ENCODE measurements around the gene CCDC24. TPM values are rescaled to one million over a fixed set of nuclear protein-coding genes. Genes with fewer than 3 reads are reported as not detected.

The CCDC24 gene
- total and polyA plus RNA-seq, 9 of the 15 experiments (the other 6 are each of a cell fraction or from before 2014, with no cell fraction given), result 0.31 to 4.5 (median 1.5) TPM

GRCh38 chr1:43946236-43947060 lies 45.0 kb upstream of the CCDC24 start, which contains the start of gene IPO13 (continued):
- TF ChIP-seq ZEB2 (IDR thresholded peaks at IDR 0.05) (0 out of 2 replicates have a peak, but pooled peaks have one; percentile 65), PKNOX1 (IDR thresholded peaks at IDR 0.05) (peak; percentile 95), POLR2AphosphoS2 (IDR thresholded peaks at IDR 0.05; ENCODE audit: low read length) (no peak), POU5F1 (IDR thresholded peaks at IDR 0.05; ENCODE audit: borderline replicate concordance, low read depth, low read length, partially characterized antibody) (peak; percentile 33), CBX1 (IDR thresholded peaks at IDR 0.05; ENCODE audit: low read depth) (peak; percentile 92), ZNF408 (CRISPR knock-in tag; IDR thresholded peaks at IDR 0.05; ENCODE audit: low read depth) (no peak), BRD4 (IDR thresholded peaks at IDR 0.05) (no peak), CCAR2 (IDR thresholded peaks at IDR 0.05; ENCODE audit: low read depth, low read length) (no peak), TBL1XR1 (IDR thresholded peaks at IDR 0.05; ENCODE audit: low read length in 2 of 2) (peak in 1 of 2 experiments; percentile 72; a peak in 1 of 4 replicates), CXXC5 (CRISPR knock-in tag; IDR thresholded peaks at IDR 0.05) (peak; percentile 98), FOXA1 (IDR thresholded peaks at IDR 0.05; ENCODE audit: borderline replicate concordance) (no peak), RAD51 (IDR thresholded peaks at IDR 0.05; ENCODE audit: borderline replicate concordance, low read depth) (peak; percentile 91), ELF2 (CRISPR knock-in tag; IDR thresholded peaks at IDR 0.05) (peak; percentile 34; the same call in 1 of the 2 replicates), FOXA3 (CRISPR knock-in tag; conservative IDR thresholded peaks at IDR 0.05 in 1 of 2, IDR thresholded peaks at IDR 0.05 in 1 of 2) (peak in 1 of 2 experiments; percentile 91; a peak in 2 of 4 replicates), ESRRB (CRISPR knock-in tag; IDR thresholded peaks at IDR 0.05; ENCODE audit: borderline replicate concordance) (no peak), HDAC3 (IDR thresholded peaks at IDR 0.05; ENCODE audit: borderline replicate concordance, partially characterized antibody) (no peak), TRIM24 (IDR thresholded peaks at IDR 0.05) (0 out of 4 replicates have a peak, but pooled peaks of 1 of the 2 experiments have one; percentile 33), EHMT2 (IDR thresholded peaks at IDR 0.05) (peak; percentile 96), SNIP1 (IDR thresholded peaks at IDR 0.05; ENCODE audit: low read depth) (no peak), ZNF431 (CRISPR knock-in tag; IDR thresholded peaks at IDR 0.05) (no peak), HLTF (IDR thresholded peaks at IDR 0.05) (no peak; the same call in 1 of the 2 replicates)
- TF ChIP-seq, protein P1, sequence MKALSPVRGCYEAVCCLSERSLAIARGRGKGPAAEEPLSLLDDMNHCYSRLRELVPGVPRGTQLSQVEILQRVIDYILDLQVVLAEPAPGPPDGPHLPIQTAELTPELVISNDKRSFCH (CRISPR knock-in tag; IDR thresholded peaks at IDR 0.05), result no peak
- TF ChIP-seq, protein P1 (tag; IDR thresholded peaks at IDR 0.05), result peak; percentile 92
